Esophagus squamous epithelium (tissue), 4 donors: ENCODE data around the gene VARS1.

Experiments used
- CTCF ChIP-seq, 6 experiments: fragments of 450-650 bp in 4 of 6; fragments of 200-600 bp in 2 of 6; sonication (generic) in 2 of 6; IDR thresholded peaks; one replicate each; pipeline ENCODE4 v1.5.1; 2016 to 2019; ENCODE audit warnings: antibody characterized with exemption in 6 of 6, mild to moderate bottlenecking in 4 of 6, moderate library complexity in 4 of 6
- POLR2A ChIP-seq, 4 donors: fragments of 450-650 bp; IDR thresholded peaks; one replicate each; pipeline ENCODE4 v1.6.1; 2017; ENCODE audit warnings: antibody characterized with exemption in 4 of 4, mild to moderate bottlenecking in 4 of 4, moderate library complexity in 3 of 4

DNA sequence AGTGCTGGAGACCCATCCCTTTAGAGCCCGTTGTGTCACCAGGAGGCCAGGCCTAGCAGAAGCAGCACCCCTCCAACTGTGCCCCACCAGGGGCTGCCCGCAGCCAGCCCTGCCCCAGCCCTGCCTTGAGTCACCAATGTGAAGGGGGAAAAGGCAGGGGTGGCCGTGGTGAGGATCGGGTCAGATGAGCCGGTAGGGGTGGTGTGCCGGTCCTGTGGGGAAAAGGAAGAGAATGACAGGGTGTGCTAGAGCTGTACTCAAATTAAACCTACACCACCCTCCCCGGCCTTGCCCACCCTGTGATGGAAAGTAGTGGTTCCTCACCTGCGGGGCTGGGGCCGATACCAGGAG, 30.0 kb downstream of the VARS1 start:
- TF ChIP-seq POLR2A (IDR thresholded peaks at IDR 0.05) = no peak
- no peak for TF ChIP-seq CTCF (IDR thresholded peaks at IDR 0.05)
